GM12878 (cell line): ENCODE measurements around the gene CEP128. TPM values are rescaled to one million over a fixed set of nuclear protein-coding genes. Genes with fewer than 3 reads are reported as not detected.

ENCODE experiments used
- BHLHE40 ChIP-seq, 2 experiments: fragments of 450-650 bp in 1 of 2; IDR thresholded peaks; 2 replicates each; pipeline ENCODE4 v1.6.1; 2011 to 2017; ENCODE audit warnings: low read depth in 2 of 2, borderline replicate concordance in 1 of 2, improper control_type of control experiment in 1 of 2, low read length in 1 of 2, mild to moderate bottlenecking in 1 of 2
- BRCA1 ChIP-seq: IDR thresholded peaks from 2 replicates; pipeline ENCODE4 v1.6.1; 2011; ENCODE audit warnings: low read depth, low read length, improper control_type of control experiment
- EGR1 ChIP-seq, 2 experiments: IDR thresholded peaks; 1 replicate in 1 of 2; 2 replicates in 1 of 2; pipeline ENCODE4 v1.6.1; 2011 to 2012; ENCODE audit warnings: low read depth in 2 of 2, low read length in 2 of 2, borderline replicate concordance in 1 of 2, mild to moderate bottlenecking in 1 of 2, moderate library complexity in 1 of 2
- ELK1 ChIP-seq: IDR thresholded peaks from 2 replicates; pipeline ENCODE4 v1.6.1; 2012; ENCODE audit warnings: low read depth, low read length, improper control_type of control experiment
- EP300 ChIP-seq, 2 experiments: fragments of 150-350 bp in 1 of 2; IDR thresholded peaks; 2 replicates each; pipeline ENCODE4 v1.6.1; 2011 to 2012; ENCODE audit warnings: low read depth in 2 of 2, low read length in 2 of 2, borderline replicate concordance in 1 of 2, improper control_type of control experiment in 1 of 2, inconsistent platforms in 1 of 2; ENCODE audit not compliant: control insufficient read depth in 1 of 2
- IKZF2 ChIP-seq, 2 experiments: fragments of 450-650 bp; IDR thresholded peaks; 2 replicates each; pipeline ENCODE4 v1.6.1; 2017; ENCODE audit warnings: mild to moderate bottlenecking in 2 of 2, moderate library complexity in 2 of 2
- MLLT1 ChIP-seq: fragments of 450-650 bp; IDR thresholded peaks from 2 replicates; pipeline ENCODE4 v1.6.1; 2016; ENCODE audit warnings: mild to moderate bottlenecking
- MYC ChIP-seq: IDR thresholded peaks from 2 replicates; pipeline ENCODE4 v1.6.1; 2011; ENCODE audit warnings: mild to moderate bottlenecking, low read length, moderate library complexity, inconsistent platforms; ENCODE audit not compliant: insufficient read depth, insufficient replicate concordance, insufficient read length, severe bottlenecking
- NBN ChIP-seq: fragments of 450-650 bp; IDR thresholded peaks from 2 replicates; pipeline ENCODE4 v1.6.1; 2016
- NFIC ChIP-seq: IDR thresholded peaks from 2 replicates; pipeline ENCODE4 v1.6.1; 2012; ENCODE audit warnings: low read depth, mild to moderate bottlenecking, inconsistent platforms, low read length, moderate library complexity
- RAD21 ChIP-seq: IDR thresholded peaks from 2 replicates; pipeline ENCODE4 v1.6.1; 2011; ENCODE audit warnings: mild to moderate bottlenecking, low read depth, low read length, moderate library complexity; ENCODE audit not compliant: insufficient read depth
- RBBP5 ChIP-seq: fragments of 200-600 bp; sonication (generic); conservative IDR thresholded peaks from 2 replicates; pipeline ENCODE4 v1.6.1; 2016
- RCOR1 ChIP-seq: conservative IDR thresholded peaks from 2 replicates; pipeline ENCODE4 v1.6.1; 2012; ENCODE audit warnings: low read depth, low read length, improper control_type of control experiment
- SMARCA5 ChIP-seq: fragments of 450-650 bp; IDR thresholded peaks from 2 replicates; pipeline ENCODE4 v1.6.1; 2017; ENCODE audit warnings: mild to moderate bottlenecking
- TCF12 ChIP-seq: IDR thresholded peaks from 2 replicates; pipeline ENCODE4 v1.6.1; 2011; ENCODE audit warnings: low read depth, mild to moderate bottlenecking, low read length
- ZNF207 ChIP-seq: fragments of 450-650 bp; IDR thresholded peaks from 2 replicates; pipeline ENCODE4 v1.6.1; 2014; ENCODE audit warnings: antibody characterized with exemption, mild to moderate bottlenecking, borderline replicate concordance
- polyA plus RNA-seq, 11 experiments: library from polyadenylated mRNA; depleted of rRNA in 4 of 11; unstranded in 6 of 11; stranded (reverse) in 5 of 11; fragments of >200 nt; fragmentation: Nextera tagmentation in 4 of 11; fragmentation: Illumina TruSeq in 1 of 11; extraction: Ambion mirVana in 4 of 11; extraction: Trizol in 1 of 11; gene quantifications; 1 replicate in 1 of 11; 2 replicates in 10 of 11; pipeline versions ENCODE4 v1.2.1 to v1.2.3, GENCODE V29; 2011 to 2016; ENCODE audit warnings: inconsistent platforms in 2 of 11, missing spikeins in 2 of 11, low read depth in 1 of 11
- total RNA-seq, 4 experiments: library from RNA; depleted of rRNA in 3 of 4; stranded (reverse); fragments of >200 nt in 3 of 4; fragmentation: Illumina TruSeq in 1 of 4; extraction: Trizol in 1 of 4; gene quantifications; 2 replicates each; pipeline versions ENCODE4 v1.2.1 to v1.2.3, GENCODE V29; 2013 to 2021
- TF ChIP-seq, protein P1 (sequence below): fragments of 450-650 bp; IDR thresholded peaks from 2 replicates; pipeline ENCODE4 v1.6.1; 2017; ENCODE audit warnings: mild to moderate bottlenecking
- TF ChIP-seq, protein P2 (sequence below): IDR thresholded peaks from 2 replicates; pipeline ENCODE4 v1.6.1; 2011; ENCODE audit warnings: borderline replicate concordance, low read depth, mild to moderate bottlenecking, moderate library complexity, low read length; ENCODE audit not compliant: insufficient read depth, poor library complexity, severe bottlenecking
- TF ChIP-seq, protein P3 (sequence below): fragments of 450-650 bp; IDR thresholded peaks from 2 replicates; pipeline ENCODE4 v1.6.1; 2017; ENCODE audit warnings: antibody characterized with exemption, mild to moderate bottlenecking, moderate library complexity

CEP128 gene
- total and polyA plus RNA-seq, 10 of the 15 experiments (the other 5 are each of a cell fraction or from before 2014, with no cell fraction given) = 1.1 to 6.7 (median 3.4) TPM

DNA sequence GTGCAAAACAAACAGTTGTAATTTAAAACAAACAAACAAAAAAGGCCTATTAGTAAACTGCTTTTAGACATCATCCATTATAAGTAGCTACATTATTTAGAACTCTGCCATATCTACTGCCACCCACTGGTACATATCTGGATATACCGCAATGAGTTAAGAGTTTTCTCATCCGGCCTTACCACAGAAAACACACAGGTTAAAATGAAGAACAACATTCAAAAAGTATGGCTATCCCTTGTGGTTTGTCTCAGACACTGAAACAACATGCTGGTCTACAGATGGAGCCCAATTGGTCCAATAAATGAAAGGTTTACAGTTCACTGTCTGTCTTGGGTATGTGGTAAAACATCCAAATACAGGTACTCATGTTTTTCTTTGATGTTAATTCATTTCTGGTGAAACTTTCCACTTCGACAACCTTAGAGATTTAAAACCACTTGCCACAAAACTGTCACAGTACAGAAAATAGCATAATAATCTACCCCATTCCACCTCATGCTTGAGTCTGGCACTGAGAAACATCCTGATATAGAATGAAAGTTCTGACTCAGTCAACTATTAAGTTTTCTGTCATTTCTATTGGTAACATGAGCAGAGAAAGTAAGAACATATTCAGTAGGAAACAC, 354.3 kb downstream of the CEP128 start (continued):
- TF ChIP-seq MLLT1 = peak; percentile 93
- TF ChIP-seq RAD21 = peak; percentile 44
- peak; percentile 98 for TF ChIP-seq NFIC
- no peak; the same call in 1 of the 2 replicates for TF ChIP-seq ELK1
- TF ChIP-seq, protein P1, sequence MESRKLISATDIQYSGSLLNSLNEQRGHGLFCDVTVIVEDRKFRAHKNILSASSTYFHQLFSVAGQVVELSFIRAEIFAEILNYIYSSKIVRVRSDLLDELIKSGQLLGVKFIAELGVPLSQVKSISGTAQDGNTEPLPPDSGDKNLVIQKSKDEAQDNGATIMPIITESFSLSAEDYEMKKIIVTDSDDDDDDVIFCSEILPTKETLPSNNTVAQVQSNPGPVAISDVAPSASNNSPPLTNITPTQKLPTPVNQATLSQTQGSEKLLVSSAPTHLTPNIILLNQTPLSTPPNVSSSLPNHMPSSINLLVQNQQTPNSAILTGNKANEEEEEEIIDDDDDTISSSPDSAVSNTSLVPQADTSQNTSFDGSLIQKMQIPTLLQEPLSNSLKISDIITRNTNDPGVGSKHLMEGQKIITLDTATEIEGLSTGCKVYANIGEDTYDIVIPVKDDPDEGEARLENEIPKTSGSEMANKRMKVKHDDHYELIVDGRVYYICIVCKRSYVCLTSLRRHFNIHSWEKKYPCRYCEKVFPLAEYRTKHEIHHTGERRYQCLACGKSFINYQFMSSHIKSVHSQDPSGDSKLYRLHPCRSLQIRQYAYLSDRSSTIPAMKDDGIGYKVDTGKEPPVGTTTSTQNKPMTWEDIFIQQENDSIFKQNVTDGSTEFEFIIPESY = no peak
- no peak for TF ChIP-seq MYC
- TF ChIP-seq TCF12 = no peak
- TF ChIP-seq EP300 (IDR thresholded peaks at IDR 0.05; ENCODE audit: borderline replicate concordance in 1 of 2, control insufficient read depth in 1 of 2, low read depth in 2 of 2, low read length in 2 of 2) = peak; percentile 36 to 71; a peak in 2 of 4 replicates
- TF ChIP-seq BHLHE40 (IDR thresholded peaks at IDR 0.05; ENCODE audit: borderline replicate concordance in 1 of 2, low read depth in 2 of 2, low read length in 1 of 2) = peak; percentile 45 to 69; a peak in 2 of 4 replicates
- no peak for TF ChIP-seq ZNF207
- TF ChIP-seq BRCA1 = no peak
- TF ChIP-seq RBBP5 = no peak
- no peak for TF ChIP-seq SMARCA5
- TF ChIP-seq EGR1 (IDR thresholded peaks at IDR 0.05; ENCODE audit: borderline replicate concordance in 1 of 2, low read depth in 2 of 2, low read length in 2 of 2) = no peak
- TF ChIP-seq RCOR1 = no peak
- TF ChIP-seq, protein P2, sequence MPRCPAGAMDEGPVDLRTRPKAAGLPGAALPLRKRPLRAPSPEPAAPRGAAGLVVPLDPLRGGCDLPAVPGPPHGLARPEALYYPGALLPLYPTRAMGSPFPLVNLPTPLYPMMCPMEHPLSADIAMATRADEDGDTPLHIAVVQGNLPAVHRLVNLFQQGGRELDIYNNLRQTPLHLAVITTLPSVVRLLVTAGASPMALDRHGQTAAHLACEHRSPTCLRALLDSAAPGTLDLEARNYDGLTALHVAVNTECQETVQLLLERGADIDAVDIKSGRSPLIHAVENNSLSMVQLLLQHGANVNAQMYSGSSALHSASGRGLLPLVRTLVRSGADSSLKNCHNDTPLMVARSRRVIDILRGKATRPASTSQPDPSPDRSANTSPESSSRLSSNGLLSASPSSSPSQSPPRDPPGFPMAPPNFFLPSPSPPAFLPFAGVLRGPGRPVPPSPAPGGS = peak; percentile 41
- peak; percentile 66 to 85 for TF ChIP-seq IKZF2 (IDR thresholded peaks at IDR 0.05)
- TF ChIP-seq, protein P3, sequence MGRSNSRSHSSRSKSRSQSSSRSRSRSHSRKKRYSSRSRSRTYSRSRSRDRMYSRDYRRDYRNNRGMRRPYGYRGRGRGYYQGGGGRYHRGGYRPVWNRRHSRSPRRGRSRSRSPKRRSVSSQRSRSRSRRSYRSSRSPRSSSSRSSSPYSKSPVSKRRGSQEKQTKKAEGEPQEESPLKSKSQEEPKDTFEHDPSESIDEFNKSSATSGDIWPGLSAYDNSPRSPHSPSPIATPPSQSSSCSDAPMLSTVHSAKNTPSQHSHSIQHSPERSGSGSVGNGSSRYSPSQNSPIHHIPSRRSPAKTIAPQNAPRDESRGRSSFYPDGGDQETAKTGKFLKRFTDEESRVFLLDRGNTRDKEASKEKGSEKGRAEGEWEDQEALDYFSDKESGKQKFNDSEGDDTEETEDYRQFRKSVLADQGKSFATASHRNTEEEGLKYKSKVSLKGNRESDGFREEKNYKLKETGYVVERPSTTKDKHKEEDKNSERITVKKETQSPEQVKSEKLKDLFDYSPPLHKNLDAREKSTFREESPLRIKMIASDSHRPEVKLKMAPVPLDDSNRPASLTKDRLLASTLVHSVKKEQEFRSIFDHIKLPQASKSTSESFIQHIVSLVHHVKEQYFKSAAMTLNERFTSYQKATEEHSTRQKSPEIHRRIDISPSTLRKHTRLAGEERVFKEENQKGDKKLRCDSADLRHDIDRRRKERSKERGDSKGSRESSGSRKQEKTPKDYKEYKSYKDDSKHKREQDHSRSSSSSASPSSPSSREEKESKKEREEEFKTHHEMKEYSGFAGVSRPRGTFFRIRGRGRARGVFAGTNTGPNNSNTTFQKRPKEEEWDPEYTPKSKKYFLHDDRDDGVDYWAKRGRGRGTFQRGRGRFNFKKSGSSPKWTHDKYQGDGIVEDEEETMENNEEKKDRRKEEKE = no peak
- TF ChIP-seq NBN = peak; percentile 70; the same call in 1 of the 2 replicates
